ENCODE data around the gene WAC. TPM values are rescaled to one million over a fixed set of nuclear protein-coding genes. Genes with fewer than 3 reads are reported as not detected.

Gene WAC
- total and polyA plus RNA-seq, 2 of the 13 experiments (the other 11 are each of a cell fraction or from before 2014, with no cell fraction given), result 69.1 to 96.2 TPM

- TF ChIP-seq KIAA2018 (CRISPR knock-in tag; IDR thresholded peaks at IDR 0.05; ENCODE audit: borderline replicate concordance) (0 out of 2 replicates have a peak, but pooled peaks have one; percentile 87), TAF15 (IDR thresholded peaks at IDR 0.05; ENCODE audit: low read depth, low read length, poor library complexity, severe bottlenecking) (no peak), ZZZ3 (CRISPR knock-in tag; IDR thresholded peaks at IDR 0.05; ENCODE audit: borderline replicate concordance) (peak; percentile 93; the same call in 1 of the 2 replicates), LRRFIP1 (CRISPR knock-in tag; conservative IDR thresholded peaks at IDR 0.05) (no peak), SPEN (CRISPR knock-in tag; IDR thresholded peaks at IDR 0.05; ENCODE audit: low read depth) (peak; percentile 95), HOXA9 (CRISPR knock-in tag; IDR thresholded peaks at IDR 0.05; ENCODE audit: borderline replicate concordance) (no peak), ZNF672 (CRISPR knock-in tag; IDR thresholded peaks at IDR 0.05) (no peak), ZNF619 (CRISPR knock-in tag; IDR thresholded peaks at IDR 0.05) (peak; percentile 71), ZBTB14 (CRISPR knock-in tag; IDR thresholded peaks at IDR 0.05) (no peak), TRIM24 (CRISPR knock-in tag; IDR thresholded peaks at IDR 0.05) (no peak), SCMH1 (CRISPR knock-in tag; IDR thresholded peaks at IDR 0.05; ENCODE audit: borderline replicate concordance) (no peak), RFX5 (IDR thresholded peaks at IDR 0.05; ENCODE audit: low read depth, low read length) (no peak), KLF16 (CRISPR knock-in tag; IDR thresholded peaks at IDR 0.05) (peak in 1 of 2 experiments; percentile 74; a peak in 1 of 4 replicates), ZMYM3 (CRISPR knock-in tag; IDR thresholded peaks at IDR 0.05) (0 out of 2 replicates have a peak, but pooled peaks have one; percentile 30), ZNF678 (CRISPR knock-in tag; IDR thresholded peaks at IDR 0.05) (no peak), YY1 (IDR thresholded peaks at IDR 0.05; ENCODE audit: insufficient read depth, insufficient replicate concordance, low read depth, low read length) (peak; percentile 90), SALL2 (CRISPR knock-in tag; IDR thresholded peaks at IDR 0.05) (peak; percentile 38; the same call in 1 of the 2 replicates)
Measured at GRCh38 chr10:28532337-28533185, at the start of gene WAC (continued).
